Stimulated activated naive CD8-positive, alpha-beta T cell treated with anti-CD3 and anti-CD28 coated beads, Interleukin-15, Interleukin-2, amounts not matched to agents 100 ng/mL and 50 ng/mL, for 24 hours (primary cell): ENCODE results near the gene PRPF6.
"Not testable (repeated sequence)": the region's sequence is repeated elsewhere in the genome, so short reads cannot be mapped to it uniquely, and the experiment has no call there.

ENCODE experiments used
- H3K27ac Mint-ChIP-seq: one replicate; pipeline ENCODE4 v1.8.0; 2021; ENCODE audit warnings: mild to moderate bottlenecking, mixed read lengths
- H3K27me3 Mint-ChIP-seq: one replicate; pipeline ENCODE4 v1.8.0; 2021; ENCODE audit warnings: mixed read lengths
- H3K36me3 Mint-ChIP-seq: one replicate; pipeline ENCODE4 v1.8.0; 2021; ENCODE audit warnings: low read depth, mixed read lengths
- H3K4me1 Mint-ChIP-seq: one replicate; pipeline ENCODE4 v1.8.0; 2021; ENCODE audit warnings: low read depth, mixed read lengths
- H3K4me3 Mint-ChIP-seq: one replicate; pipeline ENCODE4 v1.8.0; 2021; ENCODE audit warnings: mild to moderate bottlenecking, mixed read lengths
- H3K9me3 Mint-ChIP-seq: one replicate; pipeline ENCODE4 v1.8.0; 2021; ENCODE audit warnings: mixed read lengths

The PRPF6 gene

GRCh38 chr20:64001607-64002011 lies 20.7 kb downstream of the PRPF6 start:
- Mint-ChIP-seq H3K4me1 (peaks cover 25% of the 10 kb centered on the region), H3K27me3 (no peaks in the 10 kb centered on the region), H3K4me3 (no peak overlapping the region), H3K27ac (peak overlapping the region; percentile 59), H3K36me3 (peaks cover 60% of the 10 kb centered on the region), H3K9me3 (no peaks in the 10 kb centered on the region)

- H3K27ac Mint-ChIP-seq = no peak overlapping the region
- H3K36me3 Mint-ChIP-seq = peaks cover 64% of the 10 kb centered on the region
- H3K9me3 Mint-ChIP-seq = peaks cover 8% of the 10 kb centered on the region
- peaks cover 41% of the 10 kb centered on the region for H3K4me1 Mint-ChIP-seq
- H3K27me3 Mint-ChIP-seq = no peaks in the 10 kb centered on the region
- no peak overlapping the region for H3K4me3 Mint-ChIP-seq
Observed at GRCh38 chr20:64003960-64004725, 23.2 kb downstream of the PRPF6 start.

GRCh38 chr20:64005394-64005793 lies 24.5 kb downstream of the PRPF6 start:
- peaks cover 8% of the 10 kb centered on the region for H3K9me3 Mint-ChIP-seq
- H3K4me3 Mint-ChIP-seq = no peak overlapping the region
- H3K27ac Mint-ChIP-seq = no peak overlapping the region
- H3K27me3 Mint-ChIP-seq = no peaks in the 10 kb centered on the region
- peaks cover 53% of the 10 kb centered on the region for H3K4me1 Mint-ChIP-seq
- peaks cover 65% of the 10 kb centered on the region for H3K36me3 Mint-ChIP-seq

- H3K27ac Mint-ChIP-seq = no peak overlapping the region
- H3K27me3 Mint-ChIP-seq = no peaks in the 10 kb centered on the region
- H3K9me3 Mint-ChIP-seq = peaks cover 8% of the 10 kb centered on the region
- H3K36me3 Mint-ChIP-seq = peaks cover 69% of the 10 kb centered on the region
- peaks cover 61% of the 10 kb centered on the region for H3K4me1 Mint-ChIP-seq
- H3K4me3 Mint-ChIP-seq = no peak overlapping the region
Observed at GRCh38 chr20:64006490-64006889, 25.6 kb downstream of the PRPF6 start.

- H3K27ac Mint-ChIP-seq = no peak overlapping the region
- no peak overlapping the region for H3K4me3 Mint-ChIP-seq
- peaks cover 60% of the 10 kb centered on the region for H3K4me1 Mint-ChIP-seq
- no peaks in the 10 kb centered on the region for H3K27me3 Mint-ChIP-seq
- H3K9me3 Mint-ChIP-seq = peaks cover 8% of the 10 kb centered on the region
- H3K36me3 Mint-ChIP-seq = peaks cover 67% of the 10 kb centered on the region
Observed at GRCh38 chr20:64006902-64007301, 26.0 kb downstream of the PRPF6 start.

- H3K4me1 Mint-ChIP-seq = peaks cover 66% of the 10 kb centered on the region
- H3K27me3 Mint-ChIP-seq = no peaks in the 10 kb centered on the region
- H3K4me3 Mint-ChIP-seq = peak overlapping the region; percentile 35
- H3K36me3 Mint-ChIP-seq = peaks cover 69% of the 10 kb centered on the region
- H3K27ac Mint-ChIP-seq = peak overlapping the region; percentile 61
- peaks cover 8% of the 10 kb centered on the region for H3K9me3 Mint-ChIP-seq
Observed at GRCh38 chr20:64009811-64010387, 29.0 kb downstream of the PRPF6 start.

GRCh38 chr20:64010711-64011237 lies 29.8 kb downstream of the PRPF6 start:
- Mint-ChIP-seq H3K27me3 (no peaks in the 10 kb centered on the region), H3K36me3 (peaks cover 73% of the 10 kb centered on the region), H3K4me3 (no peak overlapping the region), H3K4me1 (peaks cover 59% of the 10 kb centered on the region), H3K27ac (peak overlapping the region; percentile 85), H3K9me3 (peaks cover 8% of the 10 kb centered on the region)

GRCh38 chr20:64011366-64011779 lies 30.4 kb downstream of the PRPF6 start:
- Mint-ChIP-seq H3K27ac (peak overlapping the region; percentile 85), H3K9me3 (peaks cover 8% of the 10 kb centered on the region), H3K27me3 (no peaks in the 10 kb centered on the region), H3K36me3 (peaks cover 74% of the 10 kb centered on the region), H3K4me1 (peaks cover 59% of the 10 kb centered on the region), H3K4me3 (no peak overlapping the region)

- H3K4me1 Mint-ChIP-seq = peaks cover 53% of the 10 kb centered on the region
- H3K27me3 Mint-ChIP-seq, H3K9me3 Mint-ChIP-seq: not testable (repeated sequence)
- H3K36me3 Mint-ChIP-seq = peaks cover 76% of the 10 kb centered on the region
- H3K27ac Mint-ChIP-seq = peak overlapping the region; percentile 46
- peak overlapping the region; percentile 20 for H3K4me3 Mint-ChIP-seq
Observed at GRCh38 chr20:64012385-64013154, 31.6 kb downstream of the PRPF6 start.

GRCh38 chr20:64015635-64016034 lies 34.7 kb downstream of the PRPF6 start:
- Mint-ChIP-seq H3K9me3 (no peaks in the 10 kb centered on the region), H3K36me3 (peaks cover 71% of the 10 kb centered on the region), H3K4me1 (peaks cover 28% of the 10 kb centered on the region), H3K27me3 (no peaks in the 10 kb centered on the region), H3K27ac (no peak overlapping the region), H3K4me3 (no peak overlapping the region)

- H3K36me3 Mint-ChIP-seq = peaks cover 64% of the 10 kb centered on the region
- H3K27ac Mint-ChIP-seq = no peak overlapping the region
- no peaks in the 10 kb centered on the region for H3K9me3 Mint-ChIP-seq
- H3K27me3 Mint-ChIP-seq = no peaks in the 10 kb centered on the region
- H3K4me1 Mint-ChIP-seq = no peaks in the 10 kb centered on the region
- no peak overlapping the region for H3K4me3 Mint-ChIP-seq
Observed at GRCh38 chr20:64021124-64021975, 40.4 kb downstream of the PRPF6 start.

- Mint-ChIP-seq H3K9me3 (no peaks in the 10 kb centered on the region), H3K36me3 (peaks cover 65% of the 10 kb centered on the region), H3K27ac (no peak overlapping the region), H3K4me3 (no peak overlapping the region), H3K27me3 (no peaks in the 10 kb centered on the region), H3K4me1 (no peaks in the 10 kb centered on the region)
Observed at GRCh38 chr20:64022671-64023360, 41.9 kb downstream of the PRPF6 start.

GRCh38 chr20:64023361-64024140 lies 42.6 kb downstream of the PRPF6 start:
- no peak overlapping the region for H3K27ac Mint-ChIP-seq

More at GRCh38 chr20:64023361-64024140, 42.6 kb downstream of the PRPF6 start:
- H3K27me3 Mint-ChIP-seq = no peaks in the 10 kb centered on the region
- H3K36me3 Mint-ChIP-seq = peaks cover 65% of the 10 kb centered on the region
- no peak overlapping the region for H3K4me3 Mint-ChIP-seq
- H3K9me3 Mint-ChIP-seq = no peaks in the 10 kb centered on the region
- no peaks in the 10 kb centered on the region for H3K4me1 Mint-ChIP-seq
